HCT116 (cell line): ENCODE data around the gene CENATAC. TPM values are rescaled to one million over a fixed set of nuclear protein-coding genes. Genes with fewer than 3 reads are reported as not detected.

Experiments
- ATAC-seq: fragments of 200-7000 bp; cut with Tn5 transposase; 2 replicates; pipeline ENCODE4 v1.9.1; 2020; ENCODE audit warnings: mild to moderate bottlenecking, moderate library complexity
- BruUV-seq: library from RNA; stranded (reverse); fragments of 400-500 nt; replicated peaks from 2 replicates; lab custom pipeline; 2021; lab: Mats Ljungman, UMichigan
- CTCF ChIA-PET: fragments of 300-600 bp; sonication (Branson Sonifier 250); formaldehyde crosslinking; loops from one replicate; lab custom pipeline; 2021; ENCODE audit warnings: antibody characterized with exemption; lab: Charles Lee
- POLR2A ChIA-PET: fragments of 300-600, 350-600 bp; sonication (Branson Sonifier 250); formaldehyde crosslinking; loops from one replicate; lab custom pipeline; 2021; ENCODE audit warnings: antibody characterized with exemption; lab: Charles Lee
- RAD21 ChIA-PET, 2 experiments: fragments of 300-600 bp; sonication (Branson Sonifier 250); formaldehyde crosslinking; loops; one replicate each; lab custom pipeline; 2023; ENCODE audit warnings: low total read pairs in 2 of 2; ENCODE audit not compliant: uncharacterized antibody in 2 of 2, unreplicated experiment in 2 of 2, low non-redundant PET in 1 of 2; lab: Charles Lee
- DNase-seq: peaks from one replicate; pipeline ENCODE4 v3.0.0-alpha.2; 2010; ENCODE audit warnings: low read depth, low spot score
- H2AFZ ChIP-seq: fragments of 200-600 bp; shearing (Covaris generic), sonication (generic); 2 replicates; pipeline ENCODE4 v1.6.1; 2017; ENCODE audit warnings: low read depth, mixed run types, mixed read lengths, antibody characterized with exemption, low read length; ENCODE audit not compliant: poor library complexity, severe bottlenecking
- H3K27ac ChIP-seq: 2 replicates; pipeline ENCODE4 v1.5.1; 2012; ENCODE audit warnings: low read depth, low read length
- H3K27me3 ChIP-seq: fragments of 200-600 bp; sonication (generic); 2 replicates; pipeline ENCODE4 v1.6.1; 2016; ENCODE audit warnings: mixed run types, low read length, mixed read lengths; ENCODE audit not compliant: insufficient read depth
- H3K36me3 ChIP-seq, 2 experiments: fragments of 200-500 bp in 1 of 2; fragments of 200-600 bp in 1 of 2; sonication (Bioruptor generic) in 1 of 2; sonication (generic) in 1 of 2; 2 replicates each; pipeline versions ENCODE4 v1.5.1 to v1.6.1; 2014 to 2016; ENCODE audit warnings: low read length in 2 of 2, inconsistent platforms in 1 of 2, mixed read lengths in 1 of 2, mixed run types in 1 of 2; ENCODE audit not compliant: insufficient read depth in 2 of 2, control insufficient read depth in 1 of 2
- H3K4me1 ChIP-seq, 2 experiments: fragments of 200-600 bp in 1 of 2; sonication (generic) in 1 of 2; 2 replicates each; pipeline versions ENCODE4 v1.5.1 to v1.6.1; 2012 to 2017; ENCODE audit warnings: low read length in 2 of 2, inconsistent platforms in 1 of 2, mild to moderate bottlenecking in 1 of 2, mixed read lengths in 1 of 2, mixed run types in 1 of 2, moderate library complexity in 1 of 2; ENCODE audit not compliant: insufficient read depth in 2 of 2, control insufficient read depth in 1 of 2
- H3K4me2 ChIP-seq: fragments of 200-600 bp; sonication (generic); 2 replicates; pipeline ENCODE4 v1.6.1; 2017; ENCODE audit warnings: mixed run types, low read length, mixed read lengths
- H3K4me3 ChIP-seq, 2 experiments: fragments of 200-600 bp in 1 of 2; sonication (generic) in 1 of 2; replicated peaks in 1 of 2; 2 replicates each; pipeline ENCODE4 v1.5.1; 2011 to 2016; ENCODE audit warnings: low read length in 2 of 2, control low read depth in 1 of 2, low read depth in 1 of 2, mild to moderate bottlenecking in 1 of 2, mixed read lengths in 1 of 2, mixed run types in 1 of 2
- H3K79me2 ChIP-seq: fragments of 200-600 bp; sonication (generic); 2 replicates; pipeline ENCODE4 v1.6.1; 2017; ENCODE audit warnings: mild to moderate bottlenecking, mixed run types, low read length, moderate library complexity, mixed read lengths; ENCODE audit not compliant: insufficient read depth
- H3K9ac ChIP-seq: fragments of 200-600 bp; sonication (generic); 2 replicates; pipeline ENCODE4 v1.6.1; 2016; ENCODE audit warnings: low read length, mixed read lengths
- H3K9me2 ChIP-seq: fragments of 200-600 bp; sonication (generic), shearing (Covaris generic); 2 replicates; pipeline ENCODE4 v1.6.1; 2017; ENCODE audit warnings: mixed run types, mild to moderate bottlenecking, moderate library complexity; ENCODE audit not compliant: insufficient read depth
- H3K9me3 ChIP-seq, 2 experiments: fragments of 200-500 bp in 1 of 2; fragments of 200-600 bp in 1 of 2; sonication (Bioruptor generic) in 1 of 2; sonication (generic) in 1 of 2; 2 replicates each; pipeline ENCODE4 v1.6.1; 2014 to 2017; ENCODE audit warnings: low read length in 2 of 2, mixed read lengths in 2 of 2, inconsistent platforms in 1 of 2, low read depth in 1 of 2, mild to moderate bottlenecking in 1 of 2, mixed run types in 1 of 2, moderate library complexity in 1 of 2; ENCODE audit not compliant: control insufficient read depth in 1 of 2, insufficient read depth in 1 of 2
- H4K20me1 ChIP-seq: fragments of 200-600 bp; sonication (generic), shearing (Covaris generic); 2 replicates; pipeline ENCODE4 v1.6.1; 2017; ENCODE audit warnings: mixed run types, mild to moderate bottlenecking, moderate library complexity; ENCODE audit not compliant: insufficient read depth
- CEBPB ChIP-seq: IDR thresholded peaks from 2 replicates; pipeline ENCODE4 v1.6.1; 2012; ENCODE audit warnings: low read depth
- EGR1 ChIP-seq: IDR thresholded peaks from 2 replicates; pipeline ENCODE4 v1.6.1; 2012; ENCODE audit warnings: low read depth
- ELF1 ChIP-seq: IDR thresholded peaks from 2 replicates; pipeline ENCODE4 v1.6.1; 2012; ENCODE audit warnings: low read depth, borderline replicate concordance
- EZH2 ChIP-seq: fragments of 200-600 bp; sonication (generic); IDR thresholded peaks from 2 replicates; pipeline ENCODE4 v1.6.1; 2017; ENCODE audit warnings: antibody characterized with exemption, mixed run types
- EZH2phosphoT487 ChIP-seq: fragments of 200-600 bp; IDR thresholded peaks from 2 replicates; pipeline ENCODE4 v1.6.1; 2018; ENCODE audit warnings: antibody characterized with exemption, borderline replicate concordance
- FOSL1 ChIP-seq: IDR thresholded peaks from 2 replicates; pipeline ENCODE4 v1.6.1; 2012; ENCODE audit warnings: low read depth
- JUND ChIP-seq: IDR thresholded peaks from 2 replicates; pipeline ENCODE4 v1.6.1; 2012
- POLR2A ChIP-seq: IDR thresholded peaks from 2 replicates; pipeline ENCODE4 v1.7.0; 2011; ENCODE audit warnings: borderline replicate concordance; ENCODE audit not compliant: insufficient read depth, insufficient read length; ENCODE audit errors: extremely low read depth
- POLR2AphosphoS5 ChIP-seq: IDR thresholded peaks from 2 replicates; pipeline ENCODE4 v1.6.1; 2011; ENCODE audit warnings: mild to moderate bottlenecking, low read depth, low read length, moderate library complexity
- RAD21 ChIP-seq: IDR thresholded peaks from 2 replicates; pipeline ENCODE4 v1.6.1; 2012; ENCODE audit warnings: low read depth, mild to moderate bottlenecking
- SIN3A ChIP-seq: IDR thresholded peaks from 2 replicates; pipeline ENCODE4 v1.6.1; 2012; ENCODE audit warnings: low read depth
- SP1 ChIP-seq: IDR thresholded peaks from 2 replicates; pipeline ENCODE4 v1.6.1; 2012; ENCODE audit warnings: low read depth
- ZFX ChIP-seq: fragments of 450-650 bp; IDR thresholded peaks from 2 replicates; pipeline ENCODE4 v1.6.1; 2017
- ZNF274 ChIP-seq: fragments of 200-500 bp; sonication (Bioruptor generic); IDR thresholded peaks from 2 replicates; pipeline ENCODE4 v1.6.1; 2014; ENCODE audit warnings: mild to moderate bottlenecking, low read depth, low read length, inconsistent platforms
- intact Hi-C: fragments of 100-400 bp; cut with micrococcal nuclease; formaldehyde crosslinking; loops from 2 replicates; pipeline ENCODE4 v1.10.0; 2022
- total RNA-seq: library from RNA; stranded (reverse); gene quantifications from one replicate; pipeline ENCODE4 v1.2.1, GENCODE V29; 2021; ENCODE audit not compliant: unreplicated experiment
- TF ChIP-seq, protein P1 (sequence below): IDR thresholded peaks from 2 replicates; pipeline ENCODE4 v1.6.1; 2012; ENCODE audit warnings: low read depth
- TF ChIP-seq, protein P2 (sequence below): IDR thresholded peaks from 2 replicates; pipeline ENCODE4 v1.6.1; 2012
- TF ChIP-seq, protein P3 (sequence below): IDR thresholded peaks from 2 replicates; pipeline ENCODE4 v1.6.1; 2011; ENCODE audit warnings: mild to moderate bottlenecking, low read length, moderate library complexity; ENCODE audit not compliant: insufficient replicate concordance; ENCODE audit errors: extremely low read depth
- TF ChIP-seq, protein P4 (sequence below): IDR thresholded peaks from 2 replicates; pipeline ENCODE4 v1.6.1; 2012

CENATAC gene
- total RNA-seq, 1 experiment from 2014 or later = 28.9 TPM

DNA sequence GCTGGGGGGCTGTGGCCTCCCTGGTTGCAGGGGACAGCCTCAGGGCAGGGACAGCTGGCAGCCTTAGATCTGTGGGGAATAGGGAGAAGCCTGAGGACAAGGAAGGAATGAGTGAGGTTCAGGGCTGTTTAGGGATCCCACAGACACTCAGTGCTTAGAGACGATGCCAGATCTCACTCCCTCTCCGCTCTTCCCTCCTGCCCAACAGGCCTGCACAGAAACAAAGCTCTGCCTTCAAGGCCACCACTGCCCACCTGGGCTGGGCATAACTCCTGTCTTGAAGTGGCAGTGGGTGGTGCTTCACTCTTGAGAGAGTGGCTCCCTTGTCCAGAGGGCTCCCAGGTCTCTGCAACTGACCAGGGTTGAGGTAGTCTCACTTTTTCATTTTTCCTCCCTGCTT lies 13.1 kb upstream of the CENATAC start:
- ATAC-seq = no peak
- ChIA-PET CTCF (no interaction called here), RAD21 (no interaction called here), POLR2A (interaction anchor here (1.0 kb wide), 1 partner anchor 11 kb away, joined by 3 read pairs; no protein-coding TSS in a partner anchor)
- Histone ChIP-seq H3K36me3 (no peaks in the 10 kb centered on the region), H4K20me1 (no peaks in the 10 kb centered on the region), H3K9me2 (no peaks in the 10 kb centered on the region), H3K9me3 (no peaks in the 10 kb centered on the region), H3K27me3 (no peaks in the 10 kb centered on the region), H3K4me1 (peaks cover 11 to 23% of the 10 kb centered on the region in 2 experiments), H3K79me2 (no peaks in the 10 kb centered on the region), H3K9ac (no peak overlapping the region), H3K4me2 (no peak overlapping the region), H3K27ac (no peak overlapping the region), H3K4me3 (no peak overlapping the region), H2AFZ (no peak overlapping the region)
- no TSS peak for BruUV-seq
- intact Hi-C loops = no loop called here
- no peak for DNase-seq
- TF ChIP-seq EZH2 (no peak), POLR2AphosphoS5 (no peak), ELF1 (no peak), JUND (no peak), ZNF274 (no peak), EGR1 (no peak), CEBPB (no peak), FOSL1 (no peak), RAD21 (no peak), SIN3A (no peak), EZH2phosphoT487 (no peak), SP1 (no peak), ZFX (no peak), POLR2A (no peak)
- TF ChIP-seq, protein P1, sequence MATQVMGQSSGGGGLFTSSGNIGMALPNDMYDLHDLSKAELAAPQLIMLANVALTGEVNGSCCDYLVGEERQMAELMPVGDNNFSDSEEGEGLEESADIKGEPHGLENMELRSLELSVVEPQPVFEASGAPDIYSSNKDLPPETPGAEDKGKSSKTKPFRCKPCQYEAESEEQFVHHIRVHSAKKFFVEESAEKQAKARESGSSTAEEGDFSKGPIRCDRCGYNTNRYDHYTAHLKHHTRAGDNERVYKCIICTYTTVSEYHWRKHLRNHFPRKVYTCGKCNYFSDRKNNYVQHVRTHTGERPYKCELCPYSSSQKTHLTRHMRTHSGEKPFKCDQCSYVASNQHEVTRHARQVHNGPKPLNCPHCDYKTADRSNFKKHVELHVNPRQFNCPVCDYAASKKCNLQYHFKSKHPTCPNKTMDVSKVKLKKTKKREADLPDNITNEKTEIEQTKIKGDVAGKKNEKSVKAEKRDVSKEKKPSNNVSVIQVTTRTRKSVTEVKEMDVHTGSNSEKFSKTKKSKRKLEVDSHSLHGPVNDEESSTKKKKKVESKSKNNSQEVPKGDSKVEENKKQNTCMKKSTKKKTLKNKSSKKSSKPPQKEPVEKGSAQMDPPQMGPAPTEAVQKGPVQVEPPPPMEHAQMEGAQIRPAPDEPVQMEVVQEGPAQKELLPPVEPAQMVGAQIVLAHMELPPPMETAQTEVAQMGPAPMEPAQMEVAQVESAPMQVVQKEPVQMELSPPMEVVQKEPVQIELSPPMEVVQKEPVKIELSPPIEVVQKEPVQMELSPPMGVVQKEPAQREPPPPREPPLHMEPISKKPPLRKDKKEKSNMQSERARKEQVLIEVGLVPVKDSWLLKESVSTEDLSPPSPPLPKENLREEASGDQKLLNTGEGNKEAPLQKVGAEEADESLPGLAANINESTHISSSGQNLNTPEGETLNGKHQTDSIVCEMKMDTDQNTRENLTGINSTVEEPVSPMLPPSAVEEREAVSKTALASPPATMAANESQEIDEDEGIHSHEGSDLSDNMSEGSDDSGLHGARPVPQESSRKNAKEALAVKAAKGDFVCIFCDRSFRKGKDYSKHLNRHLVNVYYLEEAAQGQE = no peak
- TF ChIP-seq, protein P2, sequence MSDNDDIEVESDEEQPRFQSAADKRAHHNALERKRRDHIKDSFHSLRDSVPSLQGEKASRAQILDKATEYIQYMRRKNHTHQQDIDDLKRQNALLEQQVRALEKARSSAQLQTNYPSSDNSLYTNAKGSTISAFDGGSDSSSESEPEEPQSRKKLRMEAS = no peak
- TF ChIP-seq, protein P3, sequence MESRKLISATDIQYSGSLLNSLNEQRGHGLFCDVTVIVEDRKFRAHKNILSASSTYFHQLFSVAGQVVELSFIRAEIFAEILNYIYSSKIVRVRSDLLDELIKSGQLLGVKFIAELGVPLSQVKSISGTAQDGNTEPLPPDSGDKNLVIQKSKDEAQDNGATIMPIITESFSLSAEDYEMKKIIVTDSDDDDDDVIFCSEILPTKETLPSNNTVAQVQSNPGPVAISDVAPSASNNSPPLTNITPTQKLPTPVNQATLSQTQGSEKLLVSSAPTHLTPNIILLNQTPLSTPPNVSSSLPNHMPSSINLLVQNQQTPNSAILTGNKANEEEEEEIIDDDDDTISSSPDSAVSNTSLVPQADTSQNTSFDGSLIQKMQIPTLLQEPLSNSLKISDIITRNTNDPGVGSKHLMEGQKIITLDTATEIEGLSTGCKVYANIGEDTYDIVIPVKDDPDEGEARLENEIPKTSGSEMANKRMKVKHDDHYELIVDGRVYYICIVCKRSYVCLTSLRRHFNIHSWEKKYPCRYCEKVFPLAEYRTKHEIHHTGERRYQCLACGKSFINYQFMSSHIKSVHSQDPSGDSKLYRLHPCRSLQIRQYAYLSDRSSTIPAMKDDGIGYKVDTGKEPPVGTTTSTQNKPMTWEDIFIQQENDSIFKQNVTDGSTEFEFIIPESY = no peak
- TF ChIP-seq, protein P4, sequence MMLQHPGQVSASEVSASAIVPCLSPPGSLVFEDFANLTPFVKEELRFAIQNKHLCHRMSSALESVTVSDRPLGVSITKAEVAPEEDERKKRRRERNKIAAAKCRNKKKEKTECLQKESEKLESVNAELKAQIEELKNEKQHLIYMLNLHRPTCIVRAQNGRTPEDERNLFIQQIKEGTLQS = no peak
